HepG2 (cell line): ENCODE measurements around the gene DTD2. TPM values are rescaled to one million over a fixed set of nuclear protein-coding genes. Genes with fewer than 3 reads are reported as not detected.

ENCODE experiments used
- ATAC-seq: fragments of 200-7000 bp; cut with Tn5 transposase; 3 replicates; pipeline ENCODE4 v1.9.1; 2020; ENCODE audit warnings: mild to moderate bottlenecking, moderate library complexity
- BruUV-seq: library from RNA; stranded (reverse); fragments of 400-500 nt; replicated peaks from 2 replicates; lab custom pipeline; 2021; lab: Mats Ljungman, UMichigan
- CTCF ChIA-PET: fragments of 300-600 bp; formaldehyde crosslinking; extraction: SDS; loops from one replicate; lab custom pipeline; 2021; ENCODE audit warnings: low total read pairs, inconsistent platforms, low intra/inter-chr PET ratio; lab: Yijun Ruan, JAX
- POLR2A ChIA-PET: fragments of 350-600 bp; sonication (Branson Sonifier 250); formaldehyde crosslinking; loops from one replicate; lab custom pipeline; 2020; ENCODE audit warnings: antibody characterized with exemption, inconsistent platforms; lab: Yijun Ruan, JAX
- DNase-seq: peaks from one replicate; pipeline ENCODE4 v3.0.0-alpha.2; 2015; ENCODE audit warnings: low spot score
- FAIRE-seq: peaks from 3 replicates; lab custom pipeline; 2011; peaks lifted over from hg19 to GRCh38; lab: Jason Lieb, UNC
- H2AFZ ChIP-seq: one replicate; pipeline ENCODE4 v1.6.1; 2011; ENCODE audit warnings: low read length, inconsistent platforms
- H3K27ac ChIP-seq: fragments of 300-600 bp; 3 replicates; pipeline ENCODE4 v1.8.0; 2011; ENCODE audit warnings: mixed run types, mild to moderate bottlenecking, mixed read lengths, low read length, inconsistent platforms; ENCODE audit not compliant: insufficient read depth; ENCODE audit errors: extremely low read length
- H3K27me3 ChIP-seq, 2 experiments: fragments of 200-600 bp in 1 of 2; 2 replicates in 1 of 2; 3 replicates in 1 of 2; pipeline versions ENCODE4 v1.6.0 to v1.8.0; 2011; ENCODE audit warnings: low read length in 2 of 2, mild to moderate bottlenecking in 2 of 2, moderate library complexity in 2 of 2, inconsistent platforms in 1 of 2; ENCODE audit not compliant: insufficient read depth in 2 of 2, control insufficient read depth in 1 of 2
- H3K36me3 ChIP-seq, 2 experiments: fragments of 200-600 bp in 1 of 2; replicated peaks in 1 of 2; 2 replicates in 1 of 2; 3 replicates in 1 of 2; pipeline versions ENCODE4 v1.5.1 to v1.8.0; 2011; ENCODE audit warnings: low read length in 2 of 2, inconsistent platforms in 1 of 2; ENCODE audit not compliant: insufficient read depth in 2 of 2, control insufficient read depth in 1 of 2
- H3K4me1 ChIP-seq: 2 replicates; pipeline ENCODE4 v1.5.1; 2012; ENCODE audit warnings: low read length, inconsistent platforms; ENCODE audit not compliant: insufficient read depth
- H3K4me2 ChIP-seq: 2 replicates; pipeline ENCODE4 v1.6.0; 2011; ENCODE audit warnings: low read depth, low read length, inconsistent platforms
- H3K4me3 ChIP-seq, 3 experiments: fragments of 200-600 bp in 1 of 3; sonication (generic), shearing (Covaris generic) in 1 of 3; replicated peaks in 1 of 3; 2 replicates each; pipeline ENCODE4 v1.5.1; 2011 to 2016; ENCODE audit warnings: low read length in 3 of 3, inconsistent platforms in 2 of 3, low read depth in 2 of 3, mild to moderate bottlenecking in 2 of 3, control low read depth in 1 of 3, mixed read lengths in 1 of 3; ENCODE audit not compliant: insufficient read depth in 1 of 3
- H3K79me2 ChIP-seq: one replicate; pipeline ENCODE4 v1.6.1; 2011; ENCODE audit warnings: low read length, inconsistent platforms; ENCODE audit not compliant: insufficient read depth
- H3K9ac ChIP-seq: 2 replicates; pipeline ENCODE4 v1.6.0; 2011; ENCODE audit warnings: mild to moderate bottlenecking, low read depth, low read length, inconsistent platforms; ENCODE audit not compliant: insufficient read depth
- H3K9me3 ChIP-seq: 2 replicates; pipeline ENCODE4 v1.5.1; 2012; ENCODE audit warnings: mild to moderate bottlenecking, low read length
- H4K20me1 ChIP-seq: 2 replicates; pipeline ENCODE4 v1.6.0; 2011; ENCODE audit warnings: inconsistent platforms, mild to moderate bottlenecking, low read length, moderate library complexity; ENCODE audit not compliant: insufficient read depth
- ARNT ChIP-seq: fragments of 450-650 bp; IDR thresholded peaks from 2 replicates; pipeline ENCODE4 v1.6.1; 2017
- HMG20A ChIP-seq: IDR thresholded peaks from 2 replicates; pipeline ENCODE4 v1.6.1; 2016; ENCODE audit warnings: borderline replicate concordance
- HOXA9 ChIP-seq: sonication (generic); formaldehyde crosslinking; IDR thresholded peaks from 2 replicates; pipeline ENCODE4 v1.8.1; 2022; ENCODE audit warnings: missing genetic modification reagents, mild to moderate bottlenecking, moderate library complexity, borderline replicate concordance
- MED8 ChIP-seq: sonication (generic); formaldehyde crosslinking; IDR thresholded peaks from 2 replicates; pipeline ENCODE4 v1.8.1; 2023; ENCODE audit warnings: mild to moderate bottlenecking, missing genetic modification reagents; ENCODE audit not compliant: insufficient replicate concordance
- SMARCE1 ChIP-seq: fragments of 450-650 bp; IDR thresholded peaks from 2 replicates; pipeline ENCODE4 v1.6.1; 2017; ENCODE audit warnings: borderline replicate concordance
- ZFP62 ChIP-seq: sonication (generic); formaldehyde crosslinking; IDR thresholded peaks from 2 replicates; pipeline ENCODE4 v1.4.0; 2020; ENCODE audit warnings: missing genetic modification reagents
- ZMYM2 ChIP-seq: sonication (generic); formaldehyde crosslinking; IDR thresholded peaks from 2 replicates; pipeline ENCODE4 v1.8.0; 2022; ENCODE audit warnings: mild to moderate bottlenecking, missing genetic modification reagents
- ZNF713 ChIP-seq: sonication (generic); formaldehyde crosslinking; IDR thresholded peaks from 2 replicates; pipeline ENCODE4 v1.4.0; 2020; ENCODE audit warnings: mild to moderate bottlenecking, missing genetic modification reagents
- WGBS: methylation state at CpG from one replicate; pipeline ENCODE4 v1.1.6; 2017; ENCODE audit warnings: low lambda C conversion rate; 5-methylcytosine and 5-hydroxymethylcytosine counted together
- in situ Hi-C: cut with HindIII; loops from 2 replicates; pipeline ENCODE4 v1.10.0; 2017; ENCODE audit warnings: low pct_unique_long_range_greater_than_20kb; ENCODE audit not compliant: extremely low pct_ligation_motif_present
- intact Hi-C: fragments of 100-400 bp; cut with micrococcal nuclease; formaldehyde crosslinking; loops from one replicate; pipeline ENCODE4 v1.10.0; 2022; ENCODE audit not compliant: unreplicated experiment
- polyA plus RNA-seq, 8 experiments: library from polyadenylated mRNA; depleted of rRNA in 3 of 8; stranded (reverse) in 7 of 8; unstranded in 1 of 8; fragments of >200 nt; fragmentation: Illumina TruSeq in 4 of 8; extraction: Trizol in 4 of 8; gene quantifications; 2 replicates each; pipeline versions ENCODE4 v1.2.1 to v1.2.3, GENCODE V29; 2011 to 2016; ENCODE audit warnings: low read depth in 4 of 8, missing spikeins in 1 of 8, mixed read lengths in 1 of 8; ENCODE audit not compliant: insufficient read depth in 1 of 8
- total RNA-seq, 5 experiments: library from RNA; depleted of rRNA; stranded (reverse); fragments of >200 nt; fragmentation: Illumina TruSeq; extraction: Trizol; gene quantifications; 2 replicates each; pipeline ENCODE4 v1.2.3, GENCODE V29; 2016; ENCODE audit warnings: low read depth in 1 of 5
- TF ChIP-seq, protein P1 (sequence below): sonication (generic); formaldehyde crosslinking; IDR thresholded peaks from 2 replicates; pipeline ENCODE4 v1.9.0; 2021; ENCODE audit warnings: missing genetic modification reagents, mild to moderate bottlenecking, borderline replicate concordance
- TF ChIP-seq, protein P2 (sequence below): IDR thresholded peaks from 2 replicates; pipeline ENCODE4 v1.6.1; 2016
- TF ChIP-seq, protein P3 (sequence below): sonication (generic); formaldehyde crosslinking; IDR thresholded peaks from 2 replicates; pipeline ENCODE4 v1.4.0; 2020; ENCODE audit warnings: low read depth, mild to moderate bottlenecking, missing genetic modification reagents
- TF ChIP-seq, protein P4 (sequence below): sonication (generic); formaldehyde crosslinking; IDR thresholded peaks from 2 replicates; pipeline ENCODE4 v1.5.0; 2020; ENCODE audit warnings: missing genetic modification reagents
- TF ChIP-seq, protein P5 (sequence below): sonication (generic); formaldehyde crosslinking; IDR thresholded peaks from 2 replicates; pipeline ENCODE4 v1.8.0; 2022; ENCODE audit warnings: missing genetic modification reagents, mild to moderate bottlenecking, borderline replicate concordance

Gene DTD2
- total and polyA plus RNA-seq, 2 of the 13 experiments (the other 11 are each of a cell fraction or from before 2014, with no cell fraction given): 22.3 to 49.8 TPM

DNA sequence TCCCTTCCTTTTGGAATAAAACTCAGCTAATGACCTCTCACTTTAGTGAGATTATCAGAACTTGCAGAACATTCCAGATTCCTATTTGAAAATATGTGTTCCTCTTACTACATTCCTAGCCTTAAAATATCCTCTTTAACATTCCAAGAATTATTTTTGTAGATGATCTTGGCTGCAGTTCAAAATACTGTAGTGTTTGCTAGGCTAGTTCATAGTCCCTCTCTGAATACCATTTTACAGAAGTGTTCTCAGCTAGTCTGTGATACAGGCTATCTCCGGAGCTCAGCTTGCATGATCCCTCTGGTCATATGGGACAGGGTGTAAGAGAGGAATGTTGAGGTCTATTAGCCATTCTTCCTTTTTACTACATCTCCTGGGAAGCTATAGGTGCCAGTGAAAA, 48.1 kb upstream of the DTD2 start:
- no peak overlapping the region for H3K4me2 ChIP-seq
- BruUV-seq: no TSS peak
- no peaks in the 10 kb centered on the region for H3K79me2 ChIP-seq
- WGBS: 2% methylated on average over 1 of the region's 1 CpG
- no peaks in the 10 kb centered on the region for H3K4me1 ChIP-seq
- H3K27me3 ChIP-seq: peaks cover 0 to 10% of the 10 kb centered on the region in 2 experiments; a peak in 3 of 5 replicates
- intact Hi-C loops: no loop called here
- POLR2A ChIA-PET: no interaction called here
- no peak overlapping the region for H3K9ac ChIP-seq
- CTCF ChIA-PET: no interaction called here
- TF ChIP-seq, protein P1, sequence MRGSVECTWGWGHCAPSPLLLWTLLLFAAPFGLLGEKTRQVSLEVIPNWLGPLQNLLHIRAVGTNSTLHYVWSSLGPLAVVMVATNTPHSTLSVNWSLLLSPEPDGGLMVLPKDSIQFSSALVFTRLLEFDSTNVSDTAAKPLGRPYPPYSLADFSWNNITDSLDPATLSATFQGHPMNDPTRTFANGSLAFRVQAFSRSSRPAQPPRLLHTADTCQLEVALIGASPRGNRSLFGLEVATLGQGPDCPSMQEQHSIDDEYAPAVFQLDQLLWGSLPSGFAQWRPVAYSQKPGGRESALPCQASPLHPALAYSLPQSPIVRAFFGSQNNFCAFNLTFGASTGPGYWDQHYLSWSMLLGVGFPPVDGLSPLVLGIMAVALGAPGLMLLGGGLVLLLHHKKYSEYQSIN (CRISPR knock-in tag): no peak
- TF ChIP-seq, protein P2, sequence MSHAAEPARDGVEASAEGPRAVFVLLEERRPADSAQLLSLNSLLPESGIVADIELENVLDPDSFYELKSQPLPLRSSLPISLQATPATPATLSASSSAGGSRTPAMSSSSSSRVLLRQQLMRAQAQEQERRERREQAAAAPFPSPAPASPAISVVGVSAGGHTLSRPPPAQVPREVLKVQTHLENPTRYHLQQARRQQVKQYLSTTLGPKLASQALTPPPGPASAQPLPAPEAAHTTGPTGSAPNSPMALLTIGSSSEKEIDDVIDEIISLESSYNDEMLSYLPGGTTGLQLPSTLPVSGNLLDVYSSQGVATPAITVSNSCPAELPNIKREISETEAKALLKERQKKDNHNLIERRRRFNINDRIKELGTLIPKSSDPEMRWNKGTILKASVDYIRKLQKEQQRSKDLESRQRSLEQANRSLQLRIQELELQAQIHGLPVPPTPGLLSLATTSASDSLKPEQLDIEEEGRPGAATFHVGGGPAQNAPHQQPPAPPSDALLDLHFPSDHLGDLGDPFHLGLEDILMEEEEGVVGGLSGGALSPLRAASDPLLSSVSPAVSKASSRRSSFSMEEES: no peak
- TF ChIP-seq HMG20A (CRISPR knock-in tag) (no peak), ZMYM2 (no peak), ZFP62 (CRISPR knock-in tag) (no peak), ZNF713 (CRISPR knock-in tag) (no peak), ARNT (no peak)
- no peak overlapping the region for H3K27ac ChIP-seq
- no peaks in the 10 kb centered on the region for H3K36me3 ChIP-seq
- no peak overlapping the region for H3K4me3 ChIP-seq
- DNase-seq (no peak), ATAC-seq (peak; percentile 30; the same call in 2 of the 3 replicates), FAIRE-seq (no peak)
- in situ Hi-C loops: no loop called here
- H3K9me3 ChIP-seq: no peaks in the 10 kb centered on the region
- H2AFZ ChIP-seq: no peak overlapping the region
- no peaks in the 10 kb centered on the region for H4K20me1 ChIP-seq

DNA sequence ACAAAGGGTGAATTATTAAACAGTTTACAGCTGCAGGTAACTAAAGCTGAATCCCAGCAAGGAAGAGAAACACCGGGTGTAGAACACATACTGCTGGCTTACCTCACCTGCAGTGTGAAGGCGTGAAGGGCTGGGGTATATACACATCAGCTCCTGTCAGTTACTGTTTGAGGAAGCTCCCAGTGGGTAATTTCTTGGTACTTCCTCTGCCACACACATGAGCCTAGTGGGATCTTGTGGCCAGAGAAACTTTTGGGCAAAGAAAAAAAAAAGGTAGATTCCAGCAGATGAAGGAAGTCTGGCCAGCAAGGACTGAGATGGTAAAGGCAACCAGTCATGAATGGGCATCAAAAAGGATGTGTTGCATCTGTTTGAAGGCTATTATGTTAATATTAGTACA, 44.6 kb upstream of the DTD2 start:
- Histone ChIP-seq H3K4me3 (no peak overlapping the region), H2AFZ (no peak overlapping the region), H3K27me3 (peaks cover 0 to 7% of the 10 kb centered on the region in 2 experiments; a peak in 2 of 5 replicates), H3K4me1 (no peaks in the 10 kb centered on the region), H3K27ac (no peak overlapping the region), H4K20me1 (no peaks in the 10 kb centered on the region), H3K4me2 (no peak overlapping the region), H3K9ac (no peak overlapping the region), H3K36me3 (no peaks in the 10 kb centered on the region), H3K9me3 (no peaks in the 10 kb centered on the region), H3K79me2 (no peaks in the 10 kb centered on the region)
- TF ChIP-seq, protein P3, sequence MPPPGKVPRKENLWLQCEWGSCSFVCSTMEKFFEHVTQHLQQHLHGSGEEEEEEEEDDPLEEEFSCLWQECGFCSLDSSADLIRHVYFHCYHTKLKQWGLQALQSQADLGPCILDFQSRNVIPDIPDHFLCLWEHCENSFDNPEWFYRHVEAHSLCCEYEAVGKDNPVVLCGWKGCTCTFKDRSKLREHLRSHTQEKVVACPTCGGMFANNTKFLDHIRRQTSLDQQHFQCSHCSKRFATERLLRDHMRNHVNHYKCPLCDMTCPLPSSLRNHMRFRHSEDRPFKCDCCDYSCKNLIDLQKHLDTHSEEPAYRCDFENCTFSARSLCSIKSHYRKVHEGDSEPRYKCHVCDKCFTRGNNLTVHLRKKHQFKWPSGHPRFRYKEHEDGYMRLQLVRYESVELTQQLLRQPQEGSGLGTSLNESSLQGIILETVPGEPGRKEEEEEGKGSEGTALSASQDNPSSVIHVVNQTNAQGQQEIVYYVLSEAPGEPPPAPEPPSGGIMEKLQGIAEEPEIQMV (CRISPR knock-in tag): no peak
- TF ChIP-seq HOXA9 (CRISPR knock-in tag) (no peak), SMARCE1 (no peak), MED8 (CRISPR knock-in tag) (no peak)
- TF ChIP-seq, protein P4, sequence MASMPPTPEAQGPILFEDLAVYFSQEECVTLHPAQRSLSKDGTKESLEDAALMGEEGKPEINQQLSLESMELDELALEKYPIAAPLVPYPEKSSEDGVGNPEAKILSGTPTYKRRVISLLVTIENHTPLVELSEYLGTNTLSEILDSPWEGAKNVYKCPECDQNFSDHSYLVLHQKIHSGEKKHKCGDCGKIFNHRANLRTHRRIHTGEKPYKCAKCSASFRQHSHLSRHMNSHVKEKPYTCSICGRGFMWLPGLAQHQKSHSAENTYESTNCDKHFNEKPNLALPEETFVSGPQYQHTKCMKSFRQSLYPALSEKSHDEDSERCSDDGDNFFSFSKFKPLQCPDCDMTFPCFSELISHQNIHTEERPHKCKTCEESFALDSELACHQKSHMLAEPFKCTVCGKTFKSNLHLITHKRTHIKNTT (CRISPR knock-in tag): no peak
- TF ChIP-seq, protein P5, sequence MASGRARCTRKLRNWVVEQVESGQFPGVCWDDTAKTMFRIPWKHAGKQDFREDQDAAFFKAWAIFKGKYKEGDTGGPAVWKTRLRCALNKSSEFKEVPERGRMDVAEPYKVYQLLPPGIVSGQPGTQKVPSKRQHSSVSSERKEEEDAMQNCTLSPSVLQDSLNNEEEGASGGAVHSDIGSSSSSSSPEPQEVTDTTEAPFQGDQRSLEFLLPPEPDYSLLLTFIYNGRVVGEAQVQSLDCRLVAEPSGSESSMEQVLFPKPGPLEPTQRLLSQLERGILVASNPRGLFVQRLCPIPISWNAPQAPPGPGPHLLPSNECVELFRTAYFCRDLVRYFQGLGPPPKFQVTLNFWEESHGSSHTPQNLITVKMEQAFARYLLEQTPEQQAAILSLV (CRISPR knock-in tag): no peak
- no TSS peak for BruUV-seq
- 1% methylated on average over 2 of the region's 2 CpGs for WGBS
- in situ Hi-C loops: no loop called here
- ChIA-PET CTCF (no interaction called here), POLR2A (no interaction called here)
- no peak for DNase-seq
- peak; percentile 52 for ATAC-seq
- intact Hi-C loops: no loop called here
- no peak for FAIRE-seq
